CD1c-positive myeloid dendritic cell (primary cell): ENCODE results near the gene TRABD2A.
A peak's percentile ranks its signal among the peaks of the same experiment; 100 is the strongest.
"Not testable (repeated sequence)": the region's sequence is repeated elsewhere in the genome, so short reads cannot be mapped to it uniquely, and the experiment has no call there.

ENCODE experiments used
- DNase-seq: peaks from one replicate; pipeline ENCODE4 v3.0.0-alpha.2; 2016; ENCODE audit errors: extremely low spot score

The TRABD2A gene

GRCh38 chr2:84880645-84881521 is at the start of gene TRABD2A:
Gene TRABD2A (minus strand): TSS chr2:84881084. CDS start chr2:84881039, 45 bp downstream.
- peak; percentile 73 for DNase-seq

- DNase-seq, result no peak
Observed at GRCh38 chr2:84927275-84927627, 46.4 kb upstream of the TRABD2A start.

- peak; percentile 99 for DNase-seq
Observed at GRCh38 chr2:84925724-84926376, 45.0 kb upstream of the TRABD2A start.

- no peak for DNase-seq
Observed at GRCh38 chr2:84925336-84925723, 44.4 kb upstream of the TRABD2A start.

GRCh38 chr2:84924173-84925106 is 43.6 kb upstream of the TRABD2A start:
- peak; percentile 81 for DNase-seq

GRCh38 chr2:84923009-84923408 is 42.1 kb upstream of the TRABD2A start:
- no peak for DNase-seq

- peak; percentile 86 for DNase-seq
Observed at GRCh38 chr2:84919885-84920580, 39.1 kb upstream of the TRABD2A start.

GRCh38 chr2:84918430-84918829 is 37.5 kb upstream of the TRABD2A start:
- DNase-seq, result no peak

DNA sequence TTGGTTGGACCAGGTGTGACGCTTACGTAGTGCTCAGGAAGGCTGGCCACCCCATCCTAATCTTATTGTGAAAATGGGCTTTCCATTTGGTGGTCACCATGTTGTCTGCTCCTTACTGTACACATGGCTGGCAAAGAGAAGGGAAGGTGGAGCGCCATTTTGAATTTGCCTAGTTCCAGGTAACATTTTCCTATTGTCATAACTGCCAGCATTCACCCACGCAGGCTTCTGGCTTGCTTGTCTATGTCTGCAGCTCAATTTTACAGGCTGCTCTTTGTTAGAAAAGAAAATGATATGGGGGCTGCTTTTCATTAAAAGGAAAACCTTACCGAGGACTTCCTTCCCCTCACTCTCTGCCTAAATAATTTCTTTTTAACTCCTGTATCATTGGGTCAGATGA is 36.9 kb upstream of the TRABD2A start:
- not testable (repeated sequence) for DNase-seq

- DNase-seq, result not testable (repeated sequence)
Observed at GRCh38 chr2:84915675-84916074, 34.8 kb upstream of the TRABD2A start.

GRCh38 chr2:84914334-84914733 is 33.5 kb upstream of the TRABD2A start:
- DNase-seq, result no peak

- DNase-seq, result no peak
Observed at GRCh38 chr2:84912984-84913383, 32.1 kb upstream of the TRABD2A start.

DNA sequence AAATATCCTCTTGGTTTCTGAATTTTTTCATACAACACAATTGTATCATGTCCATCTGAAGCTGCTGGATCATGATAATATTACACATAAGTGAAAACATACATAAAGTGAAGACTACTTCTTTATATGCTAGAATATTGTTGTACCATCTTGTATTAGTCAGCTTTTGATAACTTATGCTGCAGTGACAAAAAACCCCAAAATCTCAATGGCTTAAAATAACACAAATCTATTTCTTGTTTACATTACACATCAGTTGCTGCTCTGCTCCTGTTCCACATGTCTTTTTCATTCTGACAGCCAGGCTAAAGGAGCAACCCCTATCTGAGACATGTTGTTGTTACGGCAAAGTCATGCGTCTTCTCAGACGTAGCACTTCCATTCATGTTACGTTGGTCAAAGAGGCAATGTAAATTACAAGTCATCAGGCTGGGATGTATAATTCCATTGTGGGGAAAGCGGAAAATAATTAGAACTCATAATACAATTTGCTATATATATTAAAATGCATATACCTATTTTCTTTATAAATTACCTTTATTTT is 30.3 kb upstream of the TRABD2A start:
- DNase-seq, result no peak

DNA sequence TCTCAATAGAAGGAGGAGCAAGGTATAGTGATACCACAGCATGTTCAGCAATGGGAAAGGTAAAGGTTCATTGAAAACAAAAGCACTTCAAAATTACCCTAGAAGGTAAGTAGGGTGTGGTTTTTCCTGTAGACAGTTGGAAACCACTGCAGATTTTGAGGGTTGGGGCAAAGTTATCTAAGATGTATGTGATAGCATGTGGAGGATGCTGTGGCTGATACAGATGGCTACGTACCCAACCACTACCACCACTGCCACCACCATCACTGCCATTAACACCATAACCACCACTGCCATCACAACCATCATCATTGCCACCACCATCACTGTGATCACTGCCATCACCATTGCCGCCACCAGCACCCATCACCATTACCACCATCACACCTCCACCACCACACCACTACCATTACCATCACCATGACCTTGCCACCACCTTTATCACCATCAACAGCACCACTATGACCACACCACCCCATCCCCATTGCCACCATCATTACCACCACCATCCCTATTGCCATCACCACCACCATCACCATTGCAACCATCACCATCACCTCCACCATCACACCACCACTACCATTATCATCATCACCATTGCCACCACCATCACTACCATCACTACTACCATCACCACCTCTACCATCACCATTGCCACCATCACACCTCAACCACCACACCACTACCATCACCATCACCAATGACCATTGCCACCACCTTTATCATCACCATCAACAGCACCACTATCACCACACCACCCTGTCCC is 28.2 kb upstream of the TRABD2A start:
- DNase-seq, result peak; percentile 53

DNA sequence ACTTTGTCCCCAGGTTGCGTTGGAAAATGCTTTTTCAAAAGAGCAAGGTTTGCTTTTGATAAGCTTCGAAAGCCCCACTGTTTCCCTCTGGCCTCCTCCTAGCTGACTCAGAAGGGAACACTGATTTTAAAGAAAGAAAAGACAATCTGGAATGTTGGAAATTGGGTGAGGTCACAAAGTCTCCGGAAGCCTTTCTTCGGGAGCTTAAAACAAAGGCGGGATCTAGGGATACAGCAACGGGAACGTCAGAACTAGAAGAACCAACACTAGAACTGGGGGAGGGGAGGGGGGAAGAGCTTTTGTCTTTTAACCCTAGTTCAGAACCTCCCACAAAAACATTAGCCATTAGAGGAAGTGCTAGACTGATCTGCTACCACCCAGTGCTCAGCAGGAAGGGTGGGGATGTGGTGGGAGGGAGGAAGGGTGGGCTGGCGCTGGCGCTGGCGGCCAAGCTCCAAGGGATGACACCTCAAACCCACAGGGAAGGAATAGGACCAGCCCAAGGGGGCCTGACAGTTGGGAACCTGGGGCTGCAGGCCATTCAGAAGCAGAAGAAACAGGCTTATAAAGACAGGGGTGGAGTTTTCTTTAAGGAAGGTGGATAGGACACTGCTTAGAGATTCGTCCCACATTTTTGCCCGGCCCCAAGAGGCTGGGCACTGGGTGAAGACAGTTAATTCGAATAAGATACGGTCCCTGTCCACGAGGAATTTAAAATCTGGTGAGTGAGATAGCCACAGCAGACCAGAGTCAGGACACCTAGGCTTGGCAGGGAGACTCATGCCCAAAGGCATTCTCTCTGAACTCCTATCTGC is 26.2 kb upstream of the TRABD2A start:
- peak; percentile 92 for DNase-seq

- peak; percentile 83 for DNase-seq
Observed at GRCh38 chr2:84906108-84906899, 25.4 kb upstream of the TRABD2A start.

DNA sequence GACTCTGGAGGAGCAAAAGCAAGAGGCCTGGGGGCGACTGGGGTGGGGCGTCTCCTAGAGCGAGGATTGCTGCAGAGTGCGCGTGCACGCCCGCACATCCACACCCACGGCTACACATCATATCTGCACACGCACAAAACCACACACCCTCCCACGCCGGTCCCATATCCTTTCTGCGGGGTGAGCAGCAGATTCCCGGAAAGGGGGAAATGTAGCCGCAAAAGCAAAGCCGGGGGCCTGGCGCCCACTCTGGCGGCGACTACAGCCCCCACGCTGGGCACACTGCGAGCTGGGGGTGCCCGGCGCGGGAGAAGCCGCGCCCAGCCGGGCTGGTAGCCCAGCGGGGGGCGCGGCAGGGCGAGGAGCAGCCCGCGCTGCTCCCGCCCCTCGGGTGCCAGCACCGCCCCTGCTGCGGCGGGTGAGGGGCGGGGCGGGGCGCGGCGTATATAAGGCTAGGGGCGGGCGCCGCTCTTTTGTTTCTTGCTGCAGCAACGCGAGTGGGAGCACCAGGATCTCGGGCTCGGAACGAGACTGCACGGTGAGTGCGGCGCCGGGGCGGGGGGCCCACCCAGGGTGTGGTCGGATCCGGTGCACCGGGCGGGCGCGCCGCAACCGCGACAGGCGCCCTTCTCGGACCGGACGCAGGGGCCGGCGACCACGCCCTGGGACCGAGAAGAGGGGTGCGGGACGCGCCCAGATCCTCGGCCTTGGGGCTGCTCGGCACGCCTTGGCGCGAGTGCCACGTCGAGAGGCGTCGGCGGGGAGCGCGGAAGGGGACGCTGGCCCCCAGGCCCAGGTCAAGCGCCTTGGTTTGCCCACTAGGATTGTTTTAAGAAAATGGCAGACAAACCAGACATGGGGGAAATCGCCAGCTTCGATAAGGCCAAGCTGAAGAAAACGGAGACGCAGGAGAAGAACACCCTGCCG is 24.6 kb upstream of the TRABD2A start, which contains the start of gene TMSB10:
TSS of gene TMSB10 (plus strand) at position 476 of the 927 bp plus-strand sequence.
- DNase-seq, result peak; percentile 96
